SK-N-SH (cell line): ENCODE data around the gene KCTD3. TPM values are rescaled to one million over a fixed set of nuclear protein-coding genes. Genes with fewer than 3 reads are reported as not detected.
A peak's percentile ranks its signal among the peaks of the same experiment; 100 is the strongest.

ENCODE experiments used
- CTCF ChIA-PET: fragments of 300-600, 350-600 bp; formaldehyde crosslinking; extraction: SDS; loops from one replicate; lab custom pipeline; 2021; lab: Yijun Ruan, JAX
- POLR2A ChIA-PET: fragments of 350-600 bp; sonication (Branson Sonifier 250); formaldehyde crosslinking; extraction: SDS; loops from one replicate; lab custom pipeline; 2020; ENCODE audit warnings: antibody characterized with exemption, inconsistent platforms; lab: Yijun Ruan, JAX
- DNase-seq: peaks from one replicate; pipeline ENCODE4 v3.0.0; 2012
- H2AFZ ChIP-seq: fragments of 200-600 bp; sonication (generic); 2 replicates; pipeline ENCODE4 v1.8.1; 2016; ENCODE audit warnings: antibody characterized with exemption, mild to moderate bottlenecking, low read depth
- H3F3A ChIP-seq: fragments of 200-600 bp; sonication (generic); replicated peaks from 2 replicates; pipeline ENCODE3; 2016; ENCODE audit warnings: antibody characterized with exemption, mild to moderate bottlenecking; ENCODE audit not compliant: insufficient read depth
- H3K27ac ChIP-seq, 2 experiments: fragments of 200-500 bp in 1 of 2; fragments of 200-600 bp in 1 of 2; sonication (Bioruptor generic) in 1 of 2; sonication (generic), shearing (Covaris generic) in 1 of 2; 2 replicates each; pipeline versions ENCODE4 v1.5.1 to v1.6.1; 2014 to 2016; ENCODE audit warnings: low read depth in 2 of 2, inconsistent platforms in 1 of 2, low read length in 1 of 2, mild to moderate bottlenecking in 1 of 2, mixed read lengths in 1 of 2
- H3K27me3 ChIP-seq: fragments of 200-600 bp; sonication (generic), shearing (Covaris generic); 2 replicates; pipeline ENCODE4 v1.6.1; 2016; ENCODE audit warnings: mixed run types; ENCODE audit not compliant: insufficient read depth
- H3K36me3 ChIP-seq, 2 experiments: fragments of 200-500 bp in 1 of 2; fragments of 200-600 bp in 1 of 2; sonication (Bioruptor generic) in 1 of 2; sonication (generic) in 1 of 2; replicated peaks in 1 of 2; 2 replicates each; pipeline versions ENCODE3 to v1.5.1; 2014 to 2016; ENCODE audit warnings: low read length in 1 of 2, mild to moderate bottlenecking in 1 of 2; ENCODE audit not compliant: insufficient read depth in 2 of 2, control insufficient read depth in 1 of 2
- H3K4me1 ChIP-seq, 2 experiments: fragments of 200-500 bp in 1 of 2; fragments of 200-600 bp in 1 of 2; sonication (Bioruptor generic) in 1 of 2; sonication (generic), shearing (Covaris generic) in 1 of 2; 2 replicates each; pipeline versions ENCODE4 v1.5.1 to v1.6.1; 2014 to 2016; ENCODE audit warnings: low read depth in 1 of 2, low read length in 1 of 2, mixed run types in 1 of 2; ENCODE audit not compliant: insufficient read depth in 2 of 2, control insufficient read depth in 1 of 2
- H3K4me2 ChIP-seq: fragments of 200-600 bp; sonication (generic), shearing (Covaris generic); 2 replicates; pipeline ENCODE4 v1.6.1; 2017; ENCODE audit warnings: mixed run types
- H3K4me3 ChIP-seq, 2 experiments: fragments of 200-500 bp in 1 of 2; fragments of 200-600 bp in 1 of 2; sonication (Bioruptor generic) in 1 of 2; sonication (generic), shearing (Covaris generic) in 1 of 2; 2 replicates each; pipeline versions ENCODE4 v1.5.1 to v1.8.1; 2014 to 2016; ENCODE audit warnings: low read depth in 2 of 2, inconsistent platforms in 1 of 2, low read length in 1 of 2, mild to moderate bottlenecking in 1 of 2, mixed read lengths in 1 of 2, moderate library complexity in 1 of 2
- H3K79me2 ChIP-seq: fragments of 200-600 bp; sonication (generic); 2 replicates; pipeline ENCODE4 v1.8.1; 2017; ENCODE audit warnings: mild to moderate bottlenecking; ENCODE audit not compliant: insufficient read depth
- H3K9ac ChIP-seq: fragments of 200-600 bp; sonication (generic); 2 replicates; pipeline ENCODE4 v1.6.1; 2017; ENCODE audit warnings: mixed run types
- H3K9me2 ChIP-seq: fragments of 200-600 bp; sonication (generic); 2 replicates; pipeline ENCODE4 v1.6.1; 2017; ENCODE audit warnings: mixed run types
- H3K9me3 ChIP-seq: fragments of 200-600 bp; sonication (generic); 2 replicates; pipeline ENCODE4 v1.6.1; 2017; ENCODE audit warnings: mixed run types, mild to moderate bottlenecking, moderate library complexity
- H4K20me1 ChIP-seq: fragments of 200-600 bp; sonication (generic); 2 replicates; pipeline ENCODE4 v1.6.1; 2017; ENCODE audit warnings: mild to moderate bottlenecking, mixed run types; ENCODE audit not compliant: insufficient read depth
- CHD2 ChIP-seq: fragments of 150-350 bp; IDR thresholded peaks from 2 replicates; pipeline ENCODE4 v1.6.1; 2018; ENCODE audit warnings: low read length; ENCODE audit not compliant: partially characterized antibody
- EP300 ChIP-seq, 2 experiments: IDR thresholded peaks; 2 replicates each; pipeline versions ENCODE4 v1.4.0 to v1.6.1; 2012; ENCODE audit warnings: borderline replicate concordance in 1 of 2, low read depth in 1 of 2, low read length in 1 of 2
- FOSL2 ChIP-seq: IDR thresholded peaks from 2 replicates; pipeline ENCODE4 v1.4.0; 2012; ENCODE audit warnings: low read depth, mild to moderate bottlenecking, moderate library complexity, borderline replicate concordance
- FOXJ3 ChIP-seq: sonication (generic); formaldehyde crosslinking; IDR thresholded peaks from 2 replicates; pipeline ENCODE4 v1.5.1; 2020; ENCODE audit warnings: mild to moderate bottlenecking, missing genetic modification reagents
- FOXM1 ChIP-seq: IDR thresholded peaks from 2 replicates; pipeline ENCODE4 v1.4.0; 2012; ENCODE audit warnings: low read depth, mild to moderate bottlenecking
- GABPA ChIP-seq: IDR thresholded peaks from 2 replicates; pipeline ENCODE4 v1.4.0; 2012; ENCODE audit warnings: low read depth, mild to moderate bottlenecking
- GATA2 ChIP-seq: sonication (generic); formaldehyde crosslinking; IDR thresholded peaks from 2 replicates; pipeline ENCODE4 v1.5.0; 2020; ENCODE audit warnings: mild to moderate bottlenecking, missing genetic modification reagents
- JUND ChIP-seq: IDR thresholded peaks from 2 replicates; pipeline ENCODE4 v1.4.0; 2012
- MXI1 ChIP-seq: IDR thresholded peaks from 2 replicates; pipeline ENCODE4 v1.6.1; 2012; ENCODE audit warnings: mild to moderate bottlenecking, low read depth, low read length, improper control_type of control experiment
- NFIC ChIP-seq: IDR thresholded peaks from 2 replicates; pipeline ENCODE4 v1.4.0; 2012; ENCODE audit warnings: borderline replicate concordance
- NRF1 ChIP-seq: IDR thresholded peaks from 2 replicates; pipeline ENCODE4 v1.6.1; 2012; ENCODE audit warnings: low read depth, mild to moderate bottlenecking, low read length
- POLR2AphosphoS5 ChIP-seq: IDR thresholded peaks from 2 replicates; pipeline ENCODE4 v1.6.1; 2012; ENCODE audit warnings: low read depth, low read length
- RAD21 ChIP-seq: IDR thresholded peaks from 2 replicates; pipeline ENCODE4 v1.6.1; 2012; ENCODE audit warnings: mild to moderate bottlenecking, low read length
- RXRA ChIP-seq: IDR thresholded peaks from 2 replicates; pipeline ENCODE4 v1.4.0; 2012; ENCODE audit warnings: low read depth, mild to moderate bottlenecking, borderline replicate concordance
- SIN3A ChIP-seq: IDR thresholded peaks from 2 replicates; pipeline ENCODE4 v1.6.1; 2012; ENCODE audit warnings: low read depth, mild to moderate bottlenecking, low read length, moderate library complexity, borderline replicate concordance
- SMC3 ChIP-seq: IDR thresholded peaks from 2 replicates; pipeline ENCODE4 v1.6.1; 2012; ENCODE audit warnings: low read depth, low read length, improper control_type of control experiment
- TAF1 ChIP-seq: IDR thresholded peaks from 2 replicates; pipeline ENCODE4 v1.6.1; 2012; ENCODE audit warnings: low read depth, mild to moderate bottlenecking, low read length, moderate library complexity, borderline replicate concordance
- TCF12 ChIP-seq: IDR thresholded peaks from 2 replicates; pipeline ENCODE4 v1.4.0; 2012
- WGBS: methylation state at CpG from one replicate; pipeline ENCODE4 v1.1.6; 2017; ENCODE audit warnings: low lambda C conversion rate; 5-methylcytosine and 5-hydroxymethylcytosine counted together
- polyA plus RNA-seq, 3 experiments: library from polyadenylated mRNA; depleted of rRNA; stranded (reverse); fragments of >200 nt; gene quantifications; 2 replicates each; pipeline ENCODE4 v1.2.3, GENCODE V29; 2012
- TF ChIP-seq, protein P1 (sequence below): IDR thresholded peaks from 2 replicates; pipeline ENCODE4 v1.4.0; 2012; ENCODE audit warnings: low read depth, borderline replicate concordance
- TF ChIP-seq, protein P2 (sequence below): fragments of 200-600 bp; sonication (generic); IDR thresholded peaks from 2 replicates; pipeline ENCODE4 v1.6.1; 2017; ENCODE audit warnings: antibody characterized with exemption, mild to moderate bottlenecking, moderate library complexity
- TF ChIP-seq, protein P3 (sequence below): IDR thresholded peaks from 2 replicates; pipeline ENCODE4 v1.4.0; 2012; ENCODE audit warnings: low read depth

Gene KCTD3
- 34.8 and 36.6 TPM in 2 replicates for polyA plus RNA-seq (2012; rRNA removed)
- polyA plus RNA-seq (2012; cell fraction: cytosol; rRNA removed): 30.7 and 31.5 TPM in 2 replicates
- 46.4 and 85.2 TPM in 2 replicates for polyA plus RNA-seq (2012; cell fraction: nucleus; rRNA removed)

DNA sequence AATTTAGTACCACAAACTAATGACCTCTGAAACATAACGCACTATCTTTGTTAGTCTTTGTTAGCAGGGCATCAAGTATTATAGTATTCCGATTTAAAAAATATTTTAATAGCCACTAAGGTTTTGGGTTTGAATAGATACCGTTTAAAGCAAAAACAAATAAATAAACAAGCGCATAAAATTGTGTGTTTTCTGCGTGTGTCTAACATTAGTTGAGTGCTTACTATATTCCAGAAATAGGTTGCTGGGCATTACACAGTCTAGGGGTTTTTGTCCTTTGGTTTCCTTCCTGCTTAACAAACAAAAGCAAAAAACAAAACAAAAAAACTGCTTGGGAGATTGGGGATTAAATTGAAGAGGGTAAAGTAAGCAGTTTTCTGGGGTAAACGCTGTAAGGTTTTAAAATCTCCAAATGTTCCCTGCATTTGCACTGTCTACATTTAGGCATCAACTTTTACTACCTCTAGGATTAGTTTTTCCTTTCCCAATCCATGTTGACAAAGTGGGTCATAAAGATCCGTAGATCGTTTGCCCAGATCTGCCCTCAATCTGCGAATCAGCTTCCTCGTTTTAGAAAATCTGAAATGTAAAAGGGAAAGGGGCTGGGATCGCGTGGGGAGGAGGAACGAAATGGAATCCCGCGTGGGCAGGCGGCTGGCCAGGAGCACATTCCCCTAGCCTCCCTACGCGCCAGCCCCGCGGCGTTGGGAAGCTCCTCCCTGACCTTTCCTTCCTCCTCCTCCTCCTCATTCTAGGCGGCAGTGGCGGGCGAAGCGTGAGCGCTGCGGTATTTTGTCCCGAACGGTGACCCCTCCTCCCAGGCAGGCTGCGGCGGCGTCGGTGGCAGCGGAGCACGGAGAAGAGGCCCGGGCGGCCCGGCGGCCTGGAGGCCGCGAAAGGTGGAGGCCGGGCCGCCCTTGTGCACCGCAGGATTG is at the start of gene KCTD3:
KCTD3 (plus strand) TSS at position 749 of the 935 bp plus-strand sequence. CDS start 382 bp downstream, outside the sequence.
- Histone ChIP-seq H3F3A (peaks cover 21% of the 10 kb centered on the region), H3K79me2 (peaks cover 48% of the 10 kb centered on the region), H3K9me3 (no peaks in the 10 kb centered on the region), H3K9me2 (no peaks in the 10 kb centered on the region), H2AFZ (peak within 1 kb of the TSS; percentile 97), H3K36me3 (no peaks in the 10 kb centered on the region), H3K27ac (peak within 1 kb of the TSS; percentile 85 to 95), H3K9ac (peak within 1 kb of the TSS; percentile 86), H3K4me1 (peaks cover 0 to 21% of the 10 kb centered on the region in 2 experiments; a peak in 3 of 4 replicates), H3K4me3 (peak within 1 kb of the TSS; percentile 86 to 97), H3K4me2 (peak within 1 kb of the TSS; percentile 81), H3K27me3 (no peaks in the 10 kb centered on the region), H4K20me1 (peaks cover 16% of the 10 kb centered on the region)
- TF ChIP-seq GATA2 (CRISPR knock-in tag) (peak; percentile 47), SMC3 (no peak), MXI1 (peak; percentile 70), FOXJ3 (CRISPR knock-in tag) (0 out of 2 replicates have a peak, but pooled peaks have one; percentile 29), FOXM1 (no peak), CHD2 (peak; percentile 68), POLR2AphosphoS5 (peak; percentile 29; the same call in 1 of the 2 replicates), EP300 (IDR thresholded peaks at IDR 0.05; ENCODE audit: borderline replicate concordance in 1 of 2, low read depth in 1 of 2, low read length in 1 of 2) (peak in 1 of 2 experiments; percentile 6; a peak in 1 of 4 replicates), TAF1 (0 out of 2 replicates have a peak, but pooled peaks have one; percentile 59), TCF12 (peak; percentile 29; the same call in 1 of the 2 replicates)
- 14% methylated on average over 28 of the region's 44 CpGs for WGBS
- CTCF ChIA-PET: interaction anchor here (1.0 kb wide), 1 partner anchor 10 kb away, joined by 3 read pairs; no protein-coding TSS in a partner anchor
- POLR2A ChIA-PET: interaction anchor here (0.5 kb wide), 1 partner anchor 1183 kb away, joined by 3 read pairs; no protein-coding TSS in a partner anchor
- DNase-seq: peak; percentile 87

DNA sequence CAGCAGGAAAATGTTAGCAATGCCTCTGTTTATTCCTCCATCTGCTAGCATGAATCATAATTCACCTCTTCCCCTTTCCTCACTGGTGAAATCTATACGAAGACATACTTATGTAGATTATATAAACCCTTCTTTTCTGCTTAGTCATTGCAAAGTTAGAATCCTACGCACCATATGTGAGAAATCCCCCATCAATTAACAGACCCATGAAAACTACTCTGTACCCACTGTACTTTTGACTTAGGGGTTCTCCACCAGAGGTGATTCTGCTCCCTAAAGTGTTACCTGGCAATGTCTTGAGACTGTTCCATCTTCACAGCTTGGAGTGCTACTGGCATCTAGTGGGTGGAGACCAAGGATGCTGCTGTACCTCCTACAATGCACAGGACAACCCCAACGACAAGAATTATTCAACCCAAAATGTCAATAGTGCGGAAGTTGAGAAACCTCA is 49.6 kb upstream of the KCTD3 start:
- H3K36me3 ChIP-seq: no peaks in the 10 kb centered on the region
- no peaks in the 10 kb centered on the region for H3F3A ChIP-seq
- CTCF ChIA-PET: interaction anchor here (1.8 kb wide), 1 partner anchor 9 kb away, joined by 7 read pairs; no protein-coding TSS in a partner anchor
- POLR2A ChIA-PET: no interaction called here
- H3K4me2 ChIP-seq: no peak overlapping the region; the same call in 1 of the 2 replicates
- no peaks in the 10 kb centered on the region for H3K79me2 ChIP-seq
- no peaks in the 10 kb centered on the region for H3K9me3 ChIP-seq
- H3K27me3 ChIP-seq: no peaks in the 10 kb centered on the region
- H2AFZ ChIP-seq: no peak overlapping the region
- TF ChIP-seq, protein P1, sequence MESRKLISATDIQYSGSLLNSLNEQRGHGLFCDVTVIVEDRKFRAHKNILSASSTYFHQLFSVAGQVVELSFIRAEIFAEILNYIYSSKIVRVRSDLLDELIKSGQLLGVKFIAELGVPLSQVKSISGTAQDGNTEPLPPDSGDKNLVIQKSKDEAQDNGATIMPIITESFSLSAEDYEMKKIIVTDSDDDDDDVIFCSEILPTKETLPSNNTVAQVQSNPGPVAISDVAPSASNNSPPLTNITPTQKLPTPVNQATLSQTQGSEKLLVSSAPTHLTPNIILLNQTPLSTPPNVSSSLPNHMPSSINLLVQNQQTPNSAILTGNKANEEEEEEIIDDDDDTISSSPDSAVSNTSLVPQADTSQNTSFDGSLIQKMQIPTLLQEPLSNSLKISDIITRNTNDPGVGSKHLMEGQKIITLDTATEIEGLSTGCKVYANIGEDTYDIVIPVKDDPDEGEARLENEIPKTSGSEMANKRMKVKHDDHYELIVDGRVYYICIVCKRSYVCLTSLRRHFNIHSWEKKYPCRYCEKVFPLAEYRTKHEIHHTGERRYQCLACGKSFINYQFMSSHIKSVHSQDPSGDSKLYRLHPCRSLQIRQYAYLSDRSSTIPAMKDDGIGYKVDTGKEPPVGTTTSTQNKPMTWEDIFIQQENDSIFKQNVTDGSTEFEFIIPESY: no peak
- TF ChIP-seq JUND (0 out of 2 replicates have a peak, but pooled peaks have one; percentile 4), RXRA (no peak), RAD21 (peak; percentile 59), FOSL2 (peak; percentile 36; the same call in 1 of the 2 replicates), MXI1 (no peak), SMC3 (peak; percentile 43), POLR2AphosphoS5 (no peak), NFIC (no peak), EP300 (IDR thresholded peaks at IDR 0.05; ENCODE audit: borderline replicate concordance in 1 of 2, low read depth in 1 of 2, low read length in 1 of 2) (no peak), NRF1 (no peak), SIN3A (no peak), GABPA (no peak)
- TF ChIP-seq, protein P2, sequence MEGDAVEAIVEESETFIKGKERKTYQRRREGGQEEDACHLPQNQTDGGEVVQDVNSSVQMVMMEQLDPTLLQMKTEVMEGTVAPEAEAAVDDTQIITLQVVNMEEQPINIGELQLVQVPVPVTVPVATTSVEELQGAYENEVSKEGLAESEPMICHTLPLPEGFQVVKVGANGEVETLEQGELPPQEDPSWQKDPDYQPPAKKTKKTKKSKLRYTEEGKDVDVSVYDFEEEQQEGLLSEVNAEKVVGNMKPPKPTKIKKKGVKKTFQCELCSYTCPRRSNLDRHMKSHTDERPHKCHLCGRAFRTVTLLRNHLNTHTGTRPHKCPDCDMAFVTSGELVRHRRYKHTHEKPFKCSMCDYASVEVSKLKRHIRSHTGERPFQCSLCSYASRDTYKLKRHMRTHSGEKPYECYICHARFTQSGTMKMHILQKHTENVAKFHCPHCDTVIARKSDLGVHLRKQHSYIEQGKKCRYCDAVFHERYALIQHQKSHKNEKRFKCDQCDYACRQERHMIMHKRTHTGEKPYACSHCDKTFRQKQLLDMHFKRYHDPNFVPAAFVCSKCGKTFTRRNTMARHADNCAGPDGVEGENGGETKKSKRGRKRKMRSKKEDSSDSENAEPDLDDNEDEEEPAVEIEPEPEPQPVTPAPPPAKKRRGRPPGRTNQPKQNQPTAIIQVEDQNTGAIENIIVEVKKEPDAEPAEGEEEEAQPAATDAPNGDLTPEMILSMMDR: peak; percentile 51
- TF ChIP-seq, protein P3, sequence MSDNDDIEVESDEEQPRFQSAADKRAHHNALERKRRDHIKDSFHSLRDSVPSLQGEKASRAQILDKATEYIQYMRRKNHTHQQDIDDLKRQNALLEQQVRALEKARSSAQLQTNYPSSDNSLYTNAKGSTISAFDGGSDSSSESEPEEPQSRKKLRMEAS: no peak
- H3K9ac ChIP-seq: no peak overlapping the region
- WGBS: 57% methylated on average over 4 of the region's 4 CpGs
- no peaks in the 10 kb centered on the region; a peak in 1 of 4 replicates for H3K4me1 ChIP-seq
- H3K27ac ChIP-seq: no peak overlapping the region
- no peak overlapping the region for H3K4me3 ChIP-seq
- H3K9me2 ChIP-seq: no peaks in the 10 kb centered on the region
- no peaks in the 10 kb centered on the region for H4K20me1 ChIP-seq
- DNase-seq: no peak
